IMR-90 (cell line): ENCODE measurements around the gene KRTAP1-5. TPM values are rescaled to one million over a fixed set of nuclear protein-coding genes. Genes with fewer than 3 reads are reported as not detected.

Source experiments
- ATAC-seq: fragments of 200-7000 bp; cut with Tn5 transposase; 2 replicates; pipeline ENCODE4 v1.9.1; 2020; ENCODE audit warnings: low read depth, mild to moderate bottlenecking, moderate library complexity
- BruUV-seq: library from RNA; stranded (reverse); fragments of 400-500 nt; replicated peaks from 2 replicates; lab custom pipeline; 2021; lab: Mats Ljungman, UMichigan
- CTCF ChIA-PET: fragments of 300-600 bp; formaldehyde crosslinking; extraction: SDS; loops from one replicate; lab custom pipeline; 2021; ENCODE audit warnings: antibody characterized with exemption; lab: Yijun Ruan, JAX
- POLR2A ChIA-PET: fragments of 300-600 bp; sonication (Branson Sonifier 250); formaldehyde crosslinking; loops from one replicate; lab custom pipeline; 2022; ENCODE audit warnings: antibody characterized with exemption; ENCODE audit not compliant: unreplicated experiment; lab: Charles Lee
- DNase-seq: peaks from one replicate; pipeline ENCODE4 v3.0.0; 2013
- H2AFZ ChIP-seq: replicated peaks from 2 replicates; pipeline ENCODE3; 2013; ENCODE audit warnings: low read length, mild to moderate bottlenecking; ENCODE audit not compliant: poor library complexity
- H2AK5ac ChIP-seq: 2 replicates; pipeline ENCODE4 v1.6.1; 2013; ENCODE audit warnings: low read depth, low read length, inconsistent platforms
- H2AK9ac ChIP-seq: replicated peaks from 2 replicates; pipeline ENCODE3; 2013; ENCODE audit warnings: mild to moderate bottlenecking, low read depth, low read length, moderate library complexity; ENCODE audit not compliant: poor library complexity
- H2BK120ac ChIP-seq: 2 replicates; pipeline ENCODE4 v1.6.1; 2013; ENCODE audit warnings: low read depth, low read length, inconsistent platforms
- H2BK15ac ChIP-seq: 3 replicates; pipeline ENCODE4 v1.6.1; 2013; ENCODE audit warnings: low read depth, low read length, inconsistent platforms
- H2BK20ac ChIP-seq: 2 replicates; pipeline ENCODE4 v1.6.1; 2013; ENCODE audit warnings: low read depth, mild to moderate bottlenecking, inconsistent platforms, low read length, moderate library complexity
- H2BK5ac ChIP-seq: 2 replicates; pipeline ENCODE4 v1.6.1; 2013; ENCODE audit warnings: mild to moderate bottlenecking, low read depth, low read length, inconsistent platforms; ENCODE audit not compliant: poor library complexity, severe bottlenecking
- H3K14ac ChIP-seq: replicated peaks from 2 replicates; pipeline ENCODE4 v1.6.1; 2013; ENCODE audit warnings: low read depth, low read length, inconsistent platforms
- H3K18ac ChIP-seq: 2 replicates; pipeline ENCODE4 v1.6.1; 2013; ENCODE audit warnings: low read depth, low read length, control low read depth
- H3K23ac ChIP-seq: 2 replicates; pipeline ENCODE4 v1.6.1; 2013; ENCODE audit warnings: low read depth, low read length, inconsistent platforms
- H3K27ac ChIP-seq: 2 replicates; pipeline ENCODE4 v1.5.1; 2013; ENCODE audit warnings: mild to moderate bottlenecking, control low read depth, low read length; ENCODE audit not compliant: insufficient read depth
- H3K27me3 ChIP-seq: 2 replicates; pipeline ENCODE4 v1.6.1; 2013; ENCODE audit warnings: low read length; ENCODE audit not compliant: control insufficient read depth, insufficient read depth
- H3K36me3 ChIP-seq: 2 replicates; pipeline ENCODE4 v1.6.1; 2013; ENCODE audit warnings: low read length, mixed read lengths; ENCODE audit not compliant: control insufficient read depth, insufficient read depth
- H3K4ac ChIP-seq: 2 replicates; pipeline ENCODE4 v1.6.1; 2013; ENCODE audit warnings: low read depth, low read length, inconsistent platforms
- H3K4me1 ChIP-seq: 2 replicates; pipeline ENCODE4 v1.6.1; 2013; ENCODE audit warnings: low read length, mixed read lengths; ENCODE audit not compliant: control insufficient read depth, insufficient read depth
- H3K4me2 ChIP-seq: 2 replicates; pipeline ENCODE4 v1.6.1; 2013; ENCODE audit warnings: low read depth, mild to moderate bottlenecking, control low read depth, low read length, moderate library complexity
- H3K4me3 ChIP-seq: 2 replicates; pipeline ENCODE4 v1.5.1; 2013; ENCODE audit warnings: low read depth, mild to moderate bottlenecking, control low read depth, low read length, moderate library complexity; ENCODE audit not compliant: insufficient read depth
- H3K56ac ChIP-seq: 2 replicates; pipeline ENCODE4 v1.6.1; 2013; ENCODE audit warnings: low read length, inconsistent platforms; ENCODE audit not compliant: insufficient read depth; ENCODE audit errors: extremely low read depth
- H3K79me1 ChIP-seq, 2 experiments: 2 replicates each; pipeline ENCODE4 v1.6.1; 2013; ENCODE audit warnings: low read length in 2 of 2, inconsistent platforms in 1 of 2, low read depth in 1 of 2
- H3K9ac ChIP-seq: 2 replicates; pipeline ENCODE4 v1.6.1; 2013; ENCODE audit warnings: low read depth, low read length, control low read depth
- H3K9me1 ChIP-seq: 2 replicates; pipeline ENCODE4 v1.6.1; 2013; ENCODE audit warnings: low read length, inconsistent platforms; ENCODE audit not compliant: insufficient read depth
- H3K9me3 ChIP-seq: 2 replicates; pipeline ENCODE4 v1.6.1; 2013; ENCODE audit warnings: low read length; ENCODE audit not compliant: control insufficient read depth, insufficient read depth
- H4K20me1 ChIP-seq: 2 replicates; pipeline ENCODE4 v1.6.1; 2013; ENCODE audit warnings: low read length, inconsistent platforms; ENCODE audit not compliant: insufficient read depth
- H4K5ac ChIP-seq: 2 replicates; pipeline ENCODE4 v1.6.1; 2013; ENCODE audit warnings: mild to moderate bottlenecking, low read depth, low read length, control low read depth
- H4K8ac ChIP-seq, 2 experiments: 2 replicates each; pipeline ENCODE4 v1.6.1; 2013; ENCODE audit warnings: low read depth in 2 of 2, low read length in 2 of 2, control low read depth in 1 of 2, inconsistent platforms in 1 of 2
- H4K91ac ChIP-seq: 2 replicates; pipeline ENCODE4 v1.6.1; 2013; ENCODE audit warnings: low read depth, low read length, inconsistent platforms; ENCODE audit not compliant: insufficient read depth
- POLR2A ChIP-seq: IDR thresholded peaks from 2 replicates; pipeline ENCODE4 v1.6.1; 2012; ENCODE audit warnings: mild to moderate bottlenecking, low read depth, low read length
- dilution Hi-C: fragments of 300-500 bp; cut with HindIII; formaldehyde crosslinking; loops from one replicate; pipeline ENCODE4 v1.14.3; 2018; ENCODE audit warnings: low sequenced_read_pairs; ENCODE audit not compliant: unreplicated experiment
- in situ Hi-C: fragments of 300-500 bp; cut with MboI; formaldehyde crosslinking; loops from 3 replicates; pipeline ENCODE4 v1.14.3; 2019; ENCODE audit warnings: low sequenced_read_pairs, inconsistent platforms, mixed read lengths
- intact Hi-C: fragments of 100-400 bp; cut with micrococcal nuclease; formaldehyde crosslinking; loops from 2 replicates; pipeline ENCODE4 v1.10.0; 2022
- polyA plus RNA-seq, 3 experiments: library from polyadenylated mRNA; depleted of rRNA; stranded (reverse); fragments of >200 nt; gene quantifications; 2 replicates each; pipeline ENCODE4 v1.2.3, GENCODE V29; 2012; ENCODE audit warnings: low replicate concordance in 1 of 3
- total RNA-seq: library from RNA; depleted of rRNA; stranded (reverse); fragments of >200 nt; gene quantifications from 2 replicates; pipeline ENCODE4 v1.2.3, GENCODE V29; 2012

The KRTAP1-5 gene
- total and polyA plus RNA-seq, 2 of the 4 experiments (the other 2 are of a cell fraction) = 27.0 to 34.8 TPM

DNA sequence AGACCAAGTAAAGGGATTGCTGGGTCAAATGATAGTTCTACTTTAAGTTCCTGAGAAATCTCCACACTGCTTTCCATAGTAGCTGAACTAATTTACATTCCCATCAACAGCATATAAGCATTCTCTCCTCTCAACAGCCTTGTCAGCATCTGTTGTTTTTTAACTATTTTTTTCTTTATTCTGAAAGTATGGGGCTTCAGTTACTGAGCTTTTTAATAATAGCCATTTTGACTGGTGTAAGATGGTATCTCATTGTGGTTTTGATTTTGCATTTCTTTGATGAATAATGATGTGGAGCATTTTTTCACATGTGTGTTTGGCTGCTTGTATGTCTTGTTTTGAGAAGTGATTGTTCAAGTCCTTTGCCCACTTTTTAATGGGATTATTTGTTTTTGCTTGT is 25.6 kb upstream of the KRTAP1-5 start:
- peak overlapping the region; percentile 84; the same call in 1 of the 2 replicates for H4K5ac ChIP-seq
- no peak overlapping the region for H3K4ac ChIP-seq
- DNase-seq (no peak), ATAC-seq (no peak)
- peak overlapping the region; percentile 77; the same call in 1 of the 3 replicates for H2BK15ac ChIP-seq
- intact Hi-C loops = no loop called here
- H3K4me2 ChIP-seq = no peak overlapping the region
- no peaks in the 10 kb centered on the region for H3K79me1 ChIP-seq
- H4K20me1 ChIP-seq = no peaks in the 10 kb centered on the region
- H3K36me3 ChIP-seq = no peaks in the 10 kb centered on the region
- H3K56ac ChIP-seq = no peak overlapping the region
- TF ChIP-seq POLR2A = no peak
- H3K27me3 ChIP-seq = no peaks in the 10 kb centered on the region
- in situ Hi-C loops = no loop called here
- no TSS peak for BruUV-seq
- peaks cover 5% of the 10 kb centered on the region for H3K4me1 ChIP-seq
- H2BK20ac ChIP-seq = peak overlapping the region; percentile 64
- peak overlapping the region; percentile 1 to 19; a peak in 2 of 4 replicates for H4K8ac ChIP-seq
- H3K9ac ChIP-seq = no peak overlapping the region
- peak overlapping the region; percentile 76; the same call in 1 of the 2 replicates for H3K18ac ChIP-seq
- dilution Hi-C loops = no loop called here
- no peaks in the 10 kb centered on the region for H3K9me3 ChIP-seq
- peak overlapping the region; percentile 56 for H2BK5ac ChIP-seq
- peak overlapping the region; percentile 62; the same call in 1 of the 2 replicates for H2BK120ac ChIP-seq
- H2AK5ac ChIP-seq = no peak overlapping the region; the same call in 1 of the 2 replicates
- H3K4me3 ChIP-seq = no peak overlapping the region
- H3K9me1 ChIP-seq = peaks cover 10% of the 10 kb centered on the region; the same call in 1 of the 2 replicates
- POLR2A ChIA-PET = no interaction called here
- no peak overlapping the region for H2AFZ ChIP-seq
- CTCF ChIA-PET = no interaction called here
- H3K27ac ChIP-seq = no peak overlapping the region
- H4K91ac ChIP-seq = no peak overlapping the region
- no peak overlapping the region for H2AK9ac ChIP-seq
- no peak overlapping the region for H3K14ac ChIP-seq
- H3K23ac ChIP-seq = no peak overlapping the region
